ENCODE measurements around the gene DNAH14.

DNAH14 gene

GRCh38 chr1:225428068-225428880 is 498.8 kb downstream of the DNAH14 start:
- no peak for TF ChIP-seq CTCF (IDR thresholded peaks at IDR 0.05)

- TF ChIP-seq CTCF (IDR thresholded peaks at IDR 0.05), result no peak
Measured at GRCh38 chr1:225428881-225429455, 499.5 kb downstream of the DNAH14 start.

DNA sequence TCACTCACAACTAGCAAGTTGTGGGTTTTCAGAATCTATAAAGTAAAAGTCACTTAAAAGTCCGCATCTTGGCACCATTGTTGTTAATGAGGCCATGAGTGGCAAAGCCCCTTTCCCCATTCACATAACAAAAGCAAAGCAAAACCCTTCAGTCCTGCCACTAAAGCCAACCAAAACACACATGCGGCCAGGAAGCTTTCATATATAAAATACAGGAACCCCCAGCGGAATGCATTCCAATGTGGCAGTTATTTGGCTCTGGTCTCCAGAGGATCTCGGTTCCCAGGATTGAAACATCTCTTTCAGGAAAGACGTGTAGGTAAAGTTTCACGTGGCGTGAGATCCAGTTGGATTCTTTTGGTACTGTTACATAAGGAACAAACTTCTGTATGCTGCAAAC is 500.8 kb downstream of the DNAH14 start:
- TF ChIP-seq CTCF (IDR thresholded peaks at IDR 0.05), result no peak

DNA sequence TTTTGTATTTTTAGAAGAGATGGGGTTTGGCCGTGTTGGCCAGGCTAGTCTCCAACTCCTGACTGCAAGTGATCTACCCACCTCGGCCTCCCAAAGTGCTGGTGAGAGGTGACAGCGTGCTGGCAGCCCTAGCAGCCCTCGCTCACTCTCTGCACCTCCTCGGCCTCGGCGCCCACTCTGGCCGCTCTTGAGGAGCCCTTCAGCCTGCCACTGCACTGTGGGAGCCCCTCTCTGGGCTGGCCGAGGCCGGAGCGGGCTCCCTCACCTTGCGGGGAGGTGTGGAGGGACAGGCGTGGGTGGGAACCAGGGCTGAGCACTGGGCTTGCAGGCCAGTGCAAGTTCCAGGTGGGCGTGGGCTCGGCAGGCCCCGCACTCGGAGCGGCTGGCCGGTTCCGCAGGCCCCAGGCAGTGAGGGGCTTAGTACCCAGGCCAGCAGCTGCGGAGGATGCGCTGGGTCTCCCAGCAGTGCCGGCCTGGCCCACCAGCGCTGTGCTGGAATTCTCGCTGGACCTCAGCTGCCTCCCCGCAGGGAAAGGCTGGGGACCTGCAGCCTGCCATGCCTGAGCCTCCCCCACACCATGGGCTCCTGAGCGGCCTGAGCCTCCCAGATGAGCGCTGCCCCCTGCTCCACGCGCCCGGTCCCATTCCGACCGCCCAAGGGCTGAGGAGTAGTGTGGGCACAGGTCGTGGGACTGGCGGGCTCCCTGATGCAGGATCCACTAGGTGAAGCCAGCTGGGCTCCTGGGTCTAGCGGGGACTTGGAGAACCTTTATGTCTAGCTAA is 501.8 kb downstream of the DNAH14 start:
- TF ChIP-seq CTCF (IDR thresholded peaks at IDR 0.05), result no peak

DNA sequence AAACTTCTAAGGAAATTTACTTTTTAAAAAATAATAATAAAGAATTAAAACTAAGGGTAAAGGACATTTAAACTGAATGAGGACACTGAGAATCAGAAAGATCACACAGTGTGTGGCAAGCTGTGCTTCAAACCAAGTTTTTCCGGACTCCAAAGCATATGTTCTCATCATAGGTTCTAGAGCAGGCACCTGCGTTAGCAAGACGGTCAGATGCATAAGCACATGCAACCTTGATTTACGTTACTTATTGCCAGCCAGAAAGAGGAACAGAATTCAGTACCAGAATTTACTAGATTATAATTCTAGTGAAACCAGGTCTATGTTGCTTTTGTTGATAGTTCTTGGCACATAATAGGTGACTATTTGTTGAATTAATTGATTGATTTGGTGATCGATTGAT is 504.6 kb downstream of the DNAH14 start:
- TF ChIP-seq CTCF (IDR thresholded peaks at IDR 0.05), result no peak

GRCh38 chr1:225435076-225435475 is 505.6 kb downstream of the DNAH14 start:
- TF ChIP-seq CTCF (IDR thresholded peaks at IDR 0.05), result no peak

DNA sequence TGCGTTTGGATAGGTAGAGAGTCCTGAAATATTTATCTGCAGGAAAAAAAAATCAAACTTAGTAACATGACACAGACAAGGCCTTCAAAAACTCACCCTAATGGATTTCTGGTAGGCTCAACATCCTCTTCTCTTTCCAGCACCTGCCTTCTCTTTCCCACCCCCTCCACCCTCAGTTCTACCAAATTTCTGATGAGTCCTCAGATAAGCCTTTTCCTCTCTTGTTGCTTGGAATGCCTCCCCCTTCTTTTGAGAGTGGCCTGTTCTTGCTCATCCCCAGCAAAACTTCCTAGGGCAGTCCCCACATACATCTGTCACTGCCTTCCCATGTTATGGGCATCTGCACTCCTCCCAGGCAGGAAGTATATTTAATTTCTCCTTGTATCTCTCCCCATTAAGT is 506.0 kb downstream of the DNAH14 start:
- no peak for TF ChIP-seq CTCF (IDR thresholded peaks at IDR 0.05)
